ENCODE measurements around the gene RASD2. TPM values are rescaled to one million over a fixed set of nuclear protein-coding genes. Genes with fewer than 3 reads are reported as not detected.

RASD2 gene
- total and polyA plus RNA-seq, 2 donors from 2014 or later: 1.1 to 3.4 TPM

DNA sequence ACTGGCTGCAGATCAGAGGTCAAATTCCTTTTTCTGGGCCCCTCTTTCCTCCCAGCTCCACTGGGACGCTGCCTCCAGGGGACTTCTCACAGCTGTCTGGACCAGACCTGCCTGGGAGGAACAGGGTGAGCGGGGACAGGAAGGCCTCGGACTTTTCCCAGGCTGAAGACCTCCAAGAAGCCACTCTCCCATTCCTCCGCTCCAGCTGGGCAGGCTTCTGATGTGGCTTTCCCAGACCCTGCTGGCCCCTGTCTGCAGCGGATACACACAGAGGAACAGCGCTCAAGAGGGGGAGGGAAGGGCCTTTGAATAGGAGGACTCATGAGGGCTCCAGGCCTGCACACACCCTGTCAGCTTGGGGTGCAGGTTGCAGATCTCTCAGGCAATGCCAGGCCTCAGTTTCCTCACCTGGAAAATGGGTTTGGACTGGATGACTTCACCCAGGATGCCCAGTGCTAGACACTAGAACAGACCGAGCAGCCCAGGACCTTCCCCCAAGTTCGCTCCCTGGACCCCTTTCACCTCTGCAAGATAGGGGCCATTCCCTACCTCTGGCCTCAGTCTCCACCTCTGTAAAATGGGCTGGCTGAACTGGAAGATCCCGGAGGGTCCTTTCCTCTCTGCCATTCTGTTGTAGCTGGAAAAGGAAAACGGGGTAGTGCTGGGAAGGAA lies 39.9 kb downstream of the RASD2 start:
- H3K9me3 ChIP-seq (ENCODE audit: control insufficient read depth in 2 of 3, insufficient read depth in 1 of 3, low read length in 3 of 3): no peaks in the 10 kb centered on the region
- FAIRE-seq (no peak), DNase-seq (no peak)
- no peak overlapping the region for H3K9ac ChIP-seq (ENCODE audit: low read length in 3 of 3)
- H3K36me3 ChIP-seq (ENCODE audit: control insufficient read depth in 2 of 3, insufficient read depth in 3 of 3, low read length in 3 of 3): no peaks in the 10 kb centered on the region
- intact Hi-C loops (cut with DNase I): loop anchor here (10.0 kb wide), 1 partner anchor 236 kb away; no protein-coding TSS in a partner anchor
- no peak overlapping the region for H3K27ac ChIP-seq (ENCODE audit: low read depth in 2 of 2, low read length in 2 of 2)
- no peak overlapping the region for H3K4me3 ChIP-seq (ENCODE audit: low read length in 3 of 3)
- TF ChIP-seq, protein P1, sequence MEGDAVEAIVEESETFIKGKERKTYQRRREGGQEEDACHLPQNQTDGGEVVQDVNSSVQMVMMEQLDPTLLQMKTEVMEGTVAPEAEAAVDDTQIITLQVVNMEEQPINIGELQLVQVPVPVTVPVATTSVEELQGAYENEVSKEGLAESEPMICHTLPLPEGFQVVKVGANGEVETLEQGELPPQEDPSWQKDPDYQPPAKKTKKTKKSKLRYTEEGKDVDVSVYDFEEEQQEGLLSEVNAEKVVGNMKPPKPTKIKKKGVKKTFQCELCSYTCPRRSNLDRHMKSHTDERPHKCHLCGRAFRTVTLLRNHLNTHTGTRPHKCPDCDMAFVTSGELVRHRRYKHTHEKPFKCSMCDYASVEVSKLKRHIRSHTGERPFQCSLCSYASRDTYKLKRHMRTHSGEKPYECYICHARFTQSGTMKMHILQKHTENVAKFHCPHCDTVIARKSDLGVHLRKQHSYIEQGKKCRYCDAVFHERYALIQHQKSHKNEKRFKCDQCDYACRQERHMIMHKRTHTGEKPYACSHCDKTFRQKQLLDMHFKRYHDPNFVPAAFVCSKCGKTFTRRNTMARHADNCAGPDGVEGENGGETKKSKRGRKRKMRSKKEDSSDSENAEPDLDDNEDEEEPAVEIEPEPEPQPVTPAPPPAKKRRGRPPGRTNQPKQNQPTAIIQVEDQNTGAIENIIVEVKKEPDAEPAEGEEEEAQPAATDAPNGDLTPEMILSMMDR (IDR thresholded peaks at IDR 0.05; ENCODE audit: borderline replicate concordance, extremely low read depth, insufficient read depth): no peak
- H3K4me1 ChIP-seq (ENCODE audit: control insufficient read depth in 2 of 3, insufficient read depth in 2 of 3, low read depth in 1 of 3, low read length in 3 of 3): peaks cover 0 to 2% (median 0%) of the 10 kb centered on the region in 3 donors
- no peaks in the 10 kb centered on the region for H3K27me3 ChIP-seq (ENCODE audit: control insufficient read depth, insufficient read depth, low read length)

DNA sequence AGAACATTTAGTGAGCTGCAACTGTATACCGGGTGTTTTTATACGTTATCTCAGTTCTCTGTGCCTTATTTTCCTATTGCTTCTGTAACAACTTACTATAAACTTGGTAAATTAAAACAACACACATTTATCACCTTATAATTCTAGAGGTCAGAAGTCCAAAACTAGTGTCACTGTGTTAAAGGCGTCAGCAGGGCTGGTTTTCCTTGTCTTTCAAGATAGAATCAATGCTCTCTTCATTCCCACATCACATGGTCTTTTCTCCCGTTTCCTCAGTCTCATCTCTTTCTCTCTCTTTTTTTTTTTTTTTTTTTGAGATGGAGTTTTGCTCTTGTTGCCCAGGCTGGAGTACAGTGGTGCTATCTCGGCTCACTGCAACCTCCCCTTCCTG lies 40.4 kb downstream of the RASD2 start:
- FAIRE-seq: no peak
- H3K4me1 ChIP-seq (ENCODE audit: control insufficient read depth in 2 of 3, insufficient read depth in 2 of 3, low read depth in 1 of 3, low read length in 3 of 3): peaks cover 0 to 2% (median 0%) of the 10 kb centered on the region in 3 donors
- intact Hi-C loops (cut with DNase I): loop anchor here (10.0 kb wide), 1 partner anchor 236 kb away; no protein-coding TSS in a partner anchor
- DNase-seq: no peak
- no peak overlapping the region for H3K9ac ChIP-seq (ENCODE audit: low read length in 3 of 3)
- H3K4me3 ChIP-seq (ENCODE audit: low read length in 3 of 3): no peak overlapping the region
- H3K36me3 ChIP-seq (ENCODE audit: control insufficient read depth in 2 of 3, insufficient read depth in 3 of 3, low read length in 3 of 3): no peaks in the 10 kb centered on the region
- TF ChIP-seq, protein P1 (IDR thresholded peaks at IDR 0.05; ENCODE audit: borderline replicate concordance, extremely low read depth, insufficient read depth): no peak
- H3K9me3 ChIP-seq (ENCODE audit: control insufficient read depth in 2 of 3, insufficient read depth in 1 of 3, low read length in 3 of 3): no peaks in the 10 kb centered on the region
- no peak overlapping the region for H3K27ac ChIP-seq (ENCODE audit: low read depth in 2 of 2, low read length in 2 of 2)
- no peaks in the 10 kb centered on the region for H3K27me3 ChIP-seq (ENCODE audit: control insufficient read depth, insufficient read depth, low read length)

DNA sequence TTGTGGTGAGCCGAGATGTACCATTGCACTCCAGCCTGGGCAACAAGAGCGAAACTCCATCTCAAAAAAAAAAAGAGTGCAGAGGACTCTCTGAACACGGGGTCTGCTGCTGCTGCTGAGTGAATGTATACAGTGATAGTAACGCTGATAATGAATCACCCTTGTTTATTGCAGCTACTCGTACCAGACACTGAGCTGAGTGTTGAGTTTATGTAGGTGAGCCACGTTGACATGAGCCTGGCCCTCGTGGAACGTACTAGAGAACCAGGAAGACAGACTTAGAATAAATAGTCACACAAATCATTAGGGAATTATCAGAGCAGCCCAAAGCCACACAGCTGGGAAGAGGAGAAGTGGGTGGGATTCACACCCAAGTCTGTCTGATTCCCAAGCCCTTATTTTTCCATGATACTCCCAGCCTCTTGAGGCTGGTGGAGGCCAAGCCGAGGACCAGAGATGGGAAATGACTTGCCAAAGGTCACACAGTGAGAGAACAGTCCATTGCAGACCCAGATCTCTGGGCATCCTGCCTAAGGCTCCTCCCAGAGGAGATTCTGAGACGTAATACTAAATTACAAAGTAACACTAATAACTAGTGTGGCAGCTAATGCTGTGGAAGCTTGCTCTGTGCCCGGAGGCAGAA lies 41.7 kb downstream of the RASD2 start:
- Histone ChIP-seq H3K4me1 (ENCODE audit: control insufficient read depth in 2 of 3, insufficient read depth in 2 of 3, low read depth in 1 of 3, low read length in 3 of 3) (peaks cover 0 to 2% (median 0%) of the 10 kb centered on the region in 3 donors), H3K4me3 (ENCODE audit: low read length in 3 of 3) (no peak overlapping the region), H3K27me3 (ENCODE audit: control insufficient read depth, insufficient read depth, low read length) (no peaks in the 10 kb centered on the region), H3K36me3 (ENCODE audit: control insufficient read depth in 2 of 3, insufficient read depth in 3 of 3, low read length in 3 of 3) (no peaks in the 10 kb centered on the region), H3K9me3 (ENCODE audit: control insufficient read depth in 2 of 3, insufficient read depth in 1 of 3, low read length in 3 of 3) (no peaks in the 10 kb centered on the region), H3K9ac (ENCODE audit: low read length in 3 of 3) (no peak overlapping the region), H3K27ac (ENCODE audit: low read depth in 2 of 2, low read length in 2 of 2) (no peak overlapping the region)
- intact Hi-C loops (cut with DNase I): loop anchor here (10.0 kb wide), 1 partner anchor 238 kb away; no protein-coding TSS in a partner anchor
- DNase-seq (no peak), FAIRE-seq (no peak)
- TF ChIP-seq, protein P1 (IDR thresholded peaks at IDR 0.05; ENCODE audit: borderline replicate concordance, extremely low read depth, insufficient read depth): no peak

Measured in kidney (tissue), 14 donors.